Measurements from ENCODE around the gene SPAG6. TPM values are rescaled to one million over a fixed set of nuclear protein-coding genes. Genes with fewer than 3 reads are reported as not detected.

The SPAG6 gene
- total RNA-seq (ENCODE audit: low replicate concordance): not detected in 2 replicates

DNA sequence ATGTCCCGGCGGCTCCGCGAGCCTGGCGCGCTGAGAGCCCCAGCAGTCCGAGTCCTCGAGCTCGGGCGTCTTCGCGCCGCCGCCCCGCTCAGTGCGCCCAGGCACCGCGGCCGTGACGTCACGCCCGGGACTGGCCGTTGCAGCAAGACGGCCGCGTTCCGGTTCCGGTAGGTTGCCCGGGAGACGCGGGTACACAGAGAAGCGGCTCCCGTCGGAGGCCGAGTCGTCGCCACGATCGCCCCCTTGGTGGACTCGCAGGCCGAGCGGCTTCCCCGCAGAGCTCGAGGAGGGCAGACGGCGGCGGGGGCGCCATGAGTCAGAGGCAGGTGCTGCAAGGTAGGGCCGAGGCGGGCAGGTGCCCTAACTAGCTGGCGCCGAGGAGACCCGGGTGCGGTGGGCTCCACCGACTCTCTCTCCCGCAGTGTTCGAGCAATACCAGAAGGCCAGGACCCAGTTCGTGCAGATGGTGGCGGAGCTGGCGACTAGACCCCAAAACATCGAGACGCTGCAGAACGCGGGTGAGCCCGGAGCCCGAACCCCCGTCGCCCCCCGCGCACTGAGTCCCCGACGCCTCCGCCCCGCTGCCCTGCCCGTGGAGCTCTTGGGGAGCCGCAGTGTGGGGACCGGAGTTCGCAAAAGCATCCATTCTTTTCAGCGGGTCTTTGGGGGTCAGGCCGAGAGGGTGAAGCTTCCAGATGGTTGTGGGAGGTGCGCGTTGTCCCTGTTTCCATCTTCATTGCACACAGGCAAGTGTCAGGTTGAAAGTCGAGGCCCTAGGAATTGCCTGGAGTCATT, at the start of gene SPAG6:
TSS of gene SPAG6 (plus strand) at position 196 of the 795 bp plus-strand sequence. CDS start at position 312, 116 bp downstream.

DNA sequence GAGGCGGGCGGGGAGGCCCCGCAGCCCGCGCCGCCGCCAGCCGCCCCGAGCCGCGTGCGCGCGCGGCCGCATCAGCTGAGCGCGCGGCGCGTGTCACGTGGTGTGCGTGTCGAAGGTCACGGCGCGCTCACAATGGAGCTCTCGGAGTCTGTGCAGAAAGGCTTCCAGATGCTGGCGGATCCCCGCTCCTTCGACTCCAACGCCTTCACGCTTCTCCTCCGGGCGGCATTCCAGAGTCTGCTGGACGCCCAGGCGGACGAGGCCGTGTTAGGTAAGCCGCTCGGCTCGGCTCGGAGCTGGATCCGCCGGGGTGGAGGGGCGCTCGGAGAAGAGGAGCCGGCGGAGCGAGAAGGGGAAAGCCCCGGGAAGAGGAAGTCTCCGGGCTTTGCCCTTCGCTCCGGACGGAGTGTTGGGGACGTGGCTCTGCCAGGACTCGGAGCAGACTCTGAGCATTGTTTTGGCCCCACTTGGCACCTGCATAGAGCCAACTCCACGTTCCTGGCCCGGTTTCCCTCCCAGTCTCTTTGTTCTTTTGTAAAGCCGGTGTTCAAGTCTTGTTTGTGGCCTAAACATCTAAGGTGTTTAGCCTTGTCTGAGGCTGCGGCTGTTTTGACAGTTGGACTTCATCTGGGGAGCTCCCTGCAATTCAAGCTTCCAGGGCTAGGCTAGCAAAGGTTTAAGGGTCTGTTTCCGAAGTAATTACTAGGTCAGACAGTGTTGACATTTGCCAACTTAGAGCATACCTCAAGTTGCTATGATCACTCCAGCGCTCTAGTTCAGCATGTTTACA, 28.8 kb upstream of the SPAG6 start, which contains the start of gene COMMD3:
TSS of gene COMMD3 (plus strand) at position 103 of the 790 bp plus-strand sequence. CDS start at position 133, 30 bp downstream.

DNA sequence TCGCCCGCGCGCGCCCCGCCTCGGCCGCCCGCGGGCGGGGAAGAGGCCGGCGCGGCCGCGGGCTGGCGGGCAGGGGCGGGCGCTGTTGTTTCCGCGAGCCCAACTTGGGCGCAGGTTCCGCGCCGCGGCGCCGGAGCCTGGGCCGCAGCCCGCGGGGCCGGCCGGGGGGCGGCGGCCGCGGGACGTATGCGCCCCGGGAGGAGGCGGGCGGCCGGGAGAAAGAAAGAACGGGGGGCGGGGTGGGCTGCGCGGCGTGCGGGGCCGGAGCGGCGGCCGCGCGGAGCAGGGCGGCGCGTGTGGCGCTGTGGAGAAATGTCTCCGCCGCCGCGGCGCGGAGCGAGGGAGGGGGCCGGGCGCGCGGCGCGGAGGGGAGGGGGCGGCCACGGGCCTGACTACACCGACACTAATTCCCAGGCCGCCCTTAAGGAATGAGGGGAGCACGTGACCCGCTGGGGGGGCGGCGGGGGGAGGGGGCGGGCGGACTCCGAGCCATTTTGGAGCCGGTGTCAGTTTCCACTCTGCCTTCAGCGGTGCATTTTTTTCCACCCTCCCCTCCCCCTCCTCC, 24.6 kb upstream of the SPAG6 start, which contains the start of gene BMI1:
TSS of gene BMI1 (plus strand) at position 509 of the 565 bp plus-strand sequence. CDS start 5,351 bp downstream, outside the sequence.

Other genes starting within 250 kb of the SPAG6 start
- not detected in 2 replicates for gene EBLN1, start 127.5 kb upstream of the SPAG6 start, total RNA-seq (ENCODE audit: low replicate concordance)
- 27.8 and 51.6 TPM in 2 replicates for gene COMMD3, start 29.1 kb upstream of the SPAG6 start, total RNA-seq (ENCODE audit: low replicate concordance)
- gene BMI1, start 24.4 kb upstream of the SPAG6 start, total RNA-seq (ENCODE audit: low replicate concordance): 42.9 and 99.8 TPM in 2 replicates